HG03025 (cell line): ENCODE data around the gene XIAP.
"Not testable (repeated sequence)": the region's sequence is repeated elsewhere in the genome, so short reads cannot be mapped to it uniquely, and the experiment has no call there.

Experiments used
- ATAC-seq: cut with Tn5 transposase; IDR thresholded peaks from one replicate; pipeline ENCODE4 v1.9.1; 2021; ENCODE audit warnings: mild to moderate bottlenecking, moderate library complexity; ENCODE audit not compliant: unreplicated experiment, low FRiP score

XIAP gene

GRCh38 chrX:123859846-123860838, at the start of gene XIAP:
TSS of gene XIAP (plus strand) at chrX:123860053. CDS start at chrX:123885663, 25,610 bp downstream.
- peak; percentile 74 for ATAC-seq

GRCh38 chrX:123814343-123814742, 45.5 kb upstream of the XIAP start:
- no peak for ATAC-seq

DNA sequence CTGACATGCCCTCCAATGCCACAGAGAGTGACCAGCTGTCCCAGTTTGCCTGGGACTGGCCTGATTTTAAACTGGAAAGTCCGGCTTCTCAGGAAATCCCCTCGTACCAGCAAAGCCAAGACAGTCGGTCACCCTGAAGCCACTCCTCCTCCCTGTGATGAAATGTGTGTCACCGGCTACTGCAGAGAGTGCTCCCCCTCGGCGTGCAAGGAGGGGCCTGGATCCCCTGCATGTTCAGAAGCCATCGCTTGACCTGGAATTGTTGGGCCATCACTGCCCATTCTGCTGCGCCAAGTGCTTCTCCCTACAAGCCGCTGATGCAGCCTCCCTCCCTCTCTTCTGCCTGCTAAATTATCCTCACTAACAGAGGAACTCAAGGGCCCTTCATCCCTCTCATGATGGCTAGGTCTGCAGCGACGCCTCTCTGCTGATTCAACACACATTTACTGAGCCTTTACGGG, 44.9 kb upstream of the XIAP start:
- not testable (repeated sequence) for ATAC-seq

DNA sequence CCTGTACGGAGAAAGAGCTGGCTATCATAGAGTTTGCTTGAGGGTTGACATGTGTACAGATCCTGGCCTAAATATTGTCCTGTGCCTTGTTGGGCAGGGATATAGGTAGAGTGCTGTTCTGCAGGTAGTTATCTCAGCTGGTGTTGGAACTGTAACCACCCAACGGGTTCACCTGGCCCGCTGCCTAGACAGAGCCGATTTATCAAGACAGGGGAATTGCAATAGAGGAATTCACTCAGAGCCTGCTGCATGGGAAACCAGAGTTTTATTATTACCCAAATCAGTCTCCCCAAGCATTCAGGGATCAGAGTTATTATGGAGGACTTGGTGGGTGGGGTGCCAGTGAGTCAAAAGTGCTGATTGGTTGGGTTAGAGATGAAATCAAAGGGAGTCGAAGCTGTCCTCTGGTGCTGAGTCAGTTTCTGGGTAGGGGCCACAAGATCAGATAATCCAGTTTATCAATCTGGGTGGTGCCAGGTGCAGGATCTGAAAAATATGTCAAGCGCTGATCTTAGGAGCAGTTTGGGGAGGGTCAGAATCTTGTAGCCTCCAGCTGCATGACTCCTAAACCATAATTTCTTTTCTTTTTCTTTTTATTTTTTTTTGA, 42.5 kb upstream of the XIAP start:
- no peak for ATAC-seq

- no peak for ATAC-seq
Observed at GRCh38 chrX:123818243-123818642, 41.6 kb upstream of the XIAP start.

GRCh38 chrX:123822965-123823364, 36.9 kb upstream of the XIAP start:
- no peak for ATAC-seq

DNA sequence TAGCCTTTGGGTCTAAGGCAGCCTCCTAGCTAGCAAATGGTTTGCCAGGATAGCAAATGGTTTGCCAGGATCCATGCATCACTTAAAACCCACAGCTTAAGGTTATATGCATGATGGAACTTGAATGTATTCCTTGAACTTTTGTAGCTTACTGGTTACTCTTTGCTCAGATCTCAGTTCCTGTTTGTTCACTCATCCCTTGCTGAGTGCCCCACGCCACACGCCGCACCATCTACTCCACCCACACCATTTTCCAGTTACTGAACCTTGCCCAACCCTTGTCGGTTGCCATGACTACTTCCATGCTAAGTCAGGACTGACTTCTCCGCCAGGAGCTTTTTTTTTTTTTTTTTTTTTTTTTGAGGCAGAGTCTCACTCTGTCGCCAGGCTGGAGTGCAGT, 29.5 kb upstream of the XIAP start:
- ATAC-seq, result peak; percentile 77

DNA sequence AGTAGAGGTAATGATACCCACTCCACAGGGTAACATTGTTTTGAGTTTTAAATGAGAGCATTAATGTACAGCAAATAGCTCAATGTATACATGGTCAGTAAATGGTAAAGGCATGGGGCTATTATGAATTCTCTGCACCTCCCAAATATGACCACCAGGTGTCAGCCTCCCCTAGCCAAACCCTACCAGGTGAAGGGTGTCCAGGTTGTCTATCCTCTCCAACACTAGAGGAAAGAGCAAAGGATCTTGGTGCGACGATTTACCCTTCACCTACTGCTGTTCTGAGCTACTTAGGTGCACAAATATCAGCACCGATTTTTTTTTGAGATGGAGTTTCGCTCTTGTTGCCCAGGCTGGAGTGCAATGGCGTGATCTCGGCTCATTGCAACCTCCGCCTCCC, 26.5 kb upstream of the XIAP start:
- ATAC-seq, result peak; percentile 77

DNA sequence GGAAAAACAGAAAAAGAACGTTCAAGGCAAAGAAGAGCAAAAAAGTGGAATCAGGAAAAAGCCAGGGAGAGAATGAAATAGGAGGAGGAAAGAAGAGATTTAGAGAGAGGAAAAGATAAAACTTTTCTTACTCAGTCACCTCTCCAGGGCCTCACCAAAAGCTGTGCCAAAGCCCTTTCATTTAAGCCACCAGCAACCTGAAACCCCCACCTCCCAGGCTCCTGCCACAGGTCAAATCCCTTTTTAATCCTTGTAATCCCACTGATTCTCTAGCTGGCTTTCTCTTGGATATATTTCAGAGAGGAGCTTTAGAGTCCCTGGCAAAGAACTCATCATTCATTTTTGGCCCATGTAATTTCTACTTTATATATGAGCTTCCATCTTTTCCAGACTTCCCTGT, 25.7 kb upstream of the XIAP start:
- ATAC-seq, result no peak

DNA sequence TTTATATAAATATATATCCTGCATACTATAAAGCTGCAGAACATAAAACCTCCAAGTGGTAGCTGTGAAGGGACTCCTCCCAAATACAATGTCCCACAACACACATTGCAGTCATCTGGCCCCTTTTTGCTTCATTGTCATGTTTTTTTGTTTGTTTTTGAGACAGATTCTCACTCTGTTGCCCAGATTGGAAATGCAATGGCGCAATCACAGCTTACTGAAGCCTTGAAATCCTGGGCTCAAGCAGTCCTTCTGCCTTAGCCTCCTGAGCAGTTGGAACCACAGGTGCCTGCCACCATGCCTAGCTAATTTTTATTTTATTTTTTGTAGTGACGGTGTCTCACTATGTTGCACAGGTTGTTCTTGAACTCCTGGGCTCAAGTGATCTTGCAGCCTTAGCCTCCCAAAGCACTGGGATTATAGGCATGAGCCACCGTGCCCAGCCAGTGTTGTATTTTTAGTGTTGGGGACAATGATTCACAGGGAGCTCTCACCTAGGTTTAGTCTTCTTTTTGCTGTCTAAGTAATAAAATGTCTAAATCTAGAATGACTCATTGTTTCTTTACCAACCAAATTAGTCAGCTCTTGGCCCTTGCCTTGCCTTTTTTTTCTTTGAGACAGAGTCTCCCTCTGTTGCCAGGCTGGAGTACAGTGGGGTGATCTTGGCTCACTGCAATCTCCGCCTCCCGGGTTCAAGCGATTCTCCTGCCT, 24.0 kb upstream of the XIAP start:
- no peak for ATAC-seq

DNA sequence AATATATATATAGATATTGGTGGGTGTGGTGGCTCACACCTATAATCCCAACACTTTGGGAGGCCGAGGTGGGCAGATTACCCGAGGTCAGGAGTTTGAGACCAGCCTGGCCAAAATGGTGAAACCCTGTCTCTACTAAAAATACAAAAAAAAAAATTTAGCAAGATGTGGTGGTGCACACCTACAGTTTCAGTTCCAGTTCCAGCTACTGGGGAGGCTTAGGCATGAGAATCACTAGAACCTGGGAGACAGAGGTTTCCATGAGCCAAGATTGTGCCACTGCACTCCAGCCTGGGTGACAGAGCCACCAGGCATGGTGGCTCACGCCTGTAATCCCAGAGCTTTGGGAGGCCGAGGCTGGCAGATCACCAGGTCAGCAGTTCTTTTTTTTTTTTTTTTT, 14.7 kb upstream of the XIAP start:
- not testable (repeated sequence) for ATAC-seq

DNA sequence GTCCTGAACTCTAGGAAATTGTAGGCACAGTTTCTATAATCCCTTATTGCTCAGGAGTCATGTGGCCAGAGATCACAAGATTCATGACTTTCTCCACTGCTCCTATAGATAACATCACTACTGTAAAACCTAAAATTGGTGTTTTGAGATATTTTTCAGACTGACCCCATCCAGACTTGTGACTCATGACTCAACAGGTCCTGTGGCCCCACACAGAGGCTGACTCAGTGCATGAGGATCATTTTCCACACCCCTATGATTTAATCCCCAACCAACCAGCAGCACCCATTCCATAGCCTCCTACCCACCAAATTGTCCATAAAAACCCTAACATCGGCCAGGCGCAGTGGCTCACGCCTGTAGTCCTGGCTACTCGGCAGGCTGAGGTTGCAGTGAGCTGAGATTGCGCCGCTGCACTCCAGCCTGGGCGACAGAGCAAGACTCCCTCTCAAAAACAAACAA, 13.2 kb upstream of the XIAP start:
- ATAC-seq, result no peak

GRCh38 chrX:123847056-123847455, 12.8 kb upstream of the XIAP start:
- ATAC-seq, result no peak

- no peak for ATAC-seq
Observed at GRCh38 chrX:123849096-123849495, 10.8 kb upstream of the XIAP start.

GRCh38 chrX:123849906-123850305, 9.9 kb upstream of the XIAP start:
- not testable (repeated sequence) for ATAC-seq

GRCh38 chrX:123851079-123851478, 8.8 kb upstream of the XIAP start:
- no peak for ATAC-seq

DNA sequence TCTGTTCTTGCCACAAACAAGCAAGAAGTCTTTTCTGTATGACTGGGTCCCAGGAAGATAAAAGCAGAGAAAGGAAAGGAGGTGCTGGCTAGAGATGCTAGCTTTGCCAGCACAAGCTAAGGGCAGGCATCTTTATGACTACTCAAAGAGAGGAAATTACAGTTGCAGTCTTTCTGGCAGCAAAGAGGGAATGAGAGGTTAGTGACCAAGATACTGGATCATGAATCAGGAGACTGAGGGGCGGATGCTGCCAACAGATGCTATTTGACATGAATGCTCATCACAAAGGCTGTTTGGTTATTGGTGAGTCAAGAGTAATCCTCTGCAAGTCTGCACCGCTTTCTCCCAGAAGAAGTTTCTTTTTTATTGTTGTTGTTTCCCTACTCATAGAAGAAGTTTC, 5.5 kb upstream of the XIAP start:
- no peak for ATAC-seq

GRCh38 chrX:123859409-123859845, 426 bp upstream of the XIAP start:
- peak; percentile 27 for ATAC-seq

- ATAC-seq, result no peak
Observed at GRCh38 chrX:123860983-123861382, 1.1 kb downstream of the XIAP start.

GRCh38 chrX:123869488-123869887, 9.6 kb downstream of the XIAP start:
- no peak for ATAC-seq

DNA sequence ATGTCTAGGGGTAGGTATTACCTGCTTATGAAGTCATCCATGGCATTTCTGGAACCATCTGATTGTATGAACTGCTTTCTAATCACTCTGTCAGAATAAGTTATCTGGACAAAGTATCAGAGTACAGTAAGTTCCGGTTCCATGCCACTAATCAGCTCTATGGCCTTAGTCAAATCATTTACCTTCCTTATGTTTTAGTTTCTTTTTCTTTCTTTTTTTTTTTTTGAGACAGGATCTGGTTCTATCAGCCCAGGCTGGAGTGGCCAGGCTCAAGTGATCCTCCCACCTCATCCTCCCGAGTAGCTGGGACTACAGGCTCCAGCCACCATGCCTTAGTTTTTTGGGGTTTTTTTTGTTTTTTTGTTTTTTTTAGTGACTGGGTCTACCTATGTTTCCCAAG, 11.5 kb downstream of the XIAP start:
- no peak for ATAC-seq
